Hepatocyte (in vitro differentiated cells): ENCODE measurements around the gene KRTAP19-6. TPM values are rescaled to one million over a fixed set of nuclear protein-coding genes. Genes with fewer than 3 reads are reported as not detected.

Source experiments
- DNase-seq: peaks from one replicate; pipeline ENCODE4 v3.0.0-alpha.2; 2016; ENCODE audit warnings: low spot score
- H2AFZ ChIP-seq: fragments of 200-600 bp; sonication (generic); 2 replicates; pipeline ENCODE4 v1.6.0; 2016; ENCODE audit warnings: antibody characterized with exemption, mild to moderate bottlenecking
- H3K27ac ChIP-seq: fragments of 200-600 bp; sonication (generic); 2 replicates; pipeline ENCODE4 v1.5.1; 2016; ENCODE audit warnings: mild to moderate bottlenecking
- H3K27me3 ChIP-seq: fragments of 200-600 bp; sonication (generic); 2 replicates; pipeline ENCODE4 v1.6.1; 2016
- H3K36me3 ChIP-seq: fragments of 200-600 bp; sonication (generic); replicated peaks from 2 replicates; pipeline ENCODE4 v1.5.1; 2016; ENCODE audit warnings: low read depth; ENCODE audit not compliant: insufficient read depth
- H3K4me1 ChIP-seq: fragments of 200-600 bp; sonication (generic); 2 replicates; pipeline ENCODE4 v1.5.1; 2016; ENCODE audit warnings: mild to moderate bottlenecking, moderate library complexity; ENCODE audit not compliant: insufficient read depth
- H3K4me2 ChIP-seq: fragments of 200-600 bp; sonication (generic); 2 replicates; pipeline ENCODE4 v1.6.0; 2016
- H3K4me3 ChIP-seq: fragments of 200-600 bp; sonication (generic); 2 replicates; pipeline ENCODE4 v1.5.1; 2016; ENCODE audit warnings: mild to moderate bottlenecking
- H3K79me2 ChIP-seq: fragments of 200-600 bp; sonication (generic); 2 replicates; pipeline ENCODE4 v1.6.0; 2017; ENCODE audit warnings: mild to moderate bottlenecking
- H3K9me2 ChIP-seq: fragments of 200-600 bp; sonication (generic); replicated peaks from 2 replicates; pipeline ENCODE4 v1.6.0; 2017; ENCODE audit warnings: mild to moderate bottlenecking; ENCODE audit not compliant: insufficient read depth
- H3K9me3 ChIP-seq: fragments of 200-600 bp; sonication (generic); 2 replicates; pipeline ENCODE4 v1.5.1; 2016; ENCODE audit warnings: low read depth, mild to moderate bottlenecking
- H4K20me1 ChIP-seq: fragments of 200-600 bp; sonication (generic); 2 replicates; pipeline ENCODE4 v1.6.0; 2016; ENCODE audit warnings: mild to moderate bottlenecking; ENCODE audit not compliant: insufficient read depth, poor library complexity, severe bottlenecking
- EZH2 ChIP-seq: fragments of 200-600 bp; sonication (generic); IDR thresholded peaks from 2 replicates; pipeline ENCODE4 v1.6.1; 2016; ENCODE audit warnings: antibody characterized with exemption, mild to moderate bottlenecking, borderline replicate concordance
- EZH2phosphoT487 ChIP-seq: fragments of 200-600 bp; sonication (generic); IDR thresholded peaks from one replicate; pipeline ENCODE4 v1.6.1; 2018; ENCODE audit warnings: antibody characterized with exemption, mild to moderate bottlenecking, low read depth, moderate library complexity; ENCODE audit not compliant: unreplicated experiment, severe bottlenecking
- WGBS: methylation state at CpG from one replicate; pipeline ENCODE4 v1.1.6; 2016; ENCODE audit warnings: low lambda C conversion rate; ENCODE audit errors: missing lambda C conversion rate; 5-methylcytosine and 5-hydroxymethylcytosine counted together
- polyA plus RNA-seq: library from polyadenylated mRNA; unstranded; fragments of >200 nt; fragmentation: Nextera tagmentation; extraction: Ambion mirVana; gene quantifications from 2 replicates; pipeline ENCODE4 v1.2.1, GENCODE V29; 2016
- total RNA-seq: library from RNA; depleted of rRNA; stranded (reverse); fragments of >200 nt; gene quantifications from 2 replicates; pipeline ENCODE4 v1.2.3, GENCODE V29; 2014
- TF ChIP-seq, protein P1 (sequence below): fragments of 200-600 bp; sonication (generic); IDR thresholded peaks from 2 replicates; pipeline ENCODE4 v1.5.1; 2016; ENCODE audit warnings: antibody characterized with exemption, mild to moderate bottlenecking; ENCODE audit not compliant: poor library complexity

KRTAP19-6 gene
- total and polyA plus RNA-seq, 2 experiments from 2014 or later = not detected

DNA sequence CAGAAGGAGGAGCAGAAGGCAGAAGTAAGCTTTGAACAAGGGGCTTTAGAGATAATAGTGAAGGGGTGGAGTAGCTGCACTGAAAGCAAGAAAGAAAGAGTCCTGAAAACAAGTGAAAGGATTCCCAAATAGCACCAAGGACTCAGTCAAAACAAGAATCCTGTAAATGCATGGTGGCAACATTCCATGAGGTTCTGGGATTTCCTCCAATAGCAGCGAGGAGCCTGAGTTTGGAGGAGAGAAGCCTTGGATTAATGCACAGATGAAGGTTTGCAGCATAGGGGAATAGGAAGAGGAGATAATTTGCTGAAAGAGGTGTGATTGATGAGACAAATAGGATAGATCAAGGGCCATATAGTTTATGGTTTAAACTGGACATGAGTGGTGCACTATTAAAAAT is 37.7 kb upstream of the KRTAP19-6 start:
- Histone ChIP-seq H3K9me2 (no peaks in the 10 kb centered on the region), H3K9me3 (no peaks in the 10 kb centered on the region), H3K4me2 (no peak overlapping the region), H3K79me2 (no peaks in the 10 kb centered on the region), H3K4me3 (no peak overlapping the region), H3K27me3 (no peaks in the 10 kb centered on the region), H3K4me1 (no peaks in the 10 kb centered on the region), H4K20me1 (no peaks in the 10 kb centered on the region), H3K27ac (no peak overlapping the region), H3K36me3 (no peaks in the 10 kb centered on the region), H2AFZ (no peak overlapping the region)
- WGBS = 80% methylated on average over 1 of the region's 1 CpG
- TF ChIP-seq EZH2phosphoT487 = no peak
- TF ChIP-seq, protein P1, sequence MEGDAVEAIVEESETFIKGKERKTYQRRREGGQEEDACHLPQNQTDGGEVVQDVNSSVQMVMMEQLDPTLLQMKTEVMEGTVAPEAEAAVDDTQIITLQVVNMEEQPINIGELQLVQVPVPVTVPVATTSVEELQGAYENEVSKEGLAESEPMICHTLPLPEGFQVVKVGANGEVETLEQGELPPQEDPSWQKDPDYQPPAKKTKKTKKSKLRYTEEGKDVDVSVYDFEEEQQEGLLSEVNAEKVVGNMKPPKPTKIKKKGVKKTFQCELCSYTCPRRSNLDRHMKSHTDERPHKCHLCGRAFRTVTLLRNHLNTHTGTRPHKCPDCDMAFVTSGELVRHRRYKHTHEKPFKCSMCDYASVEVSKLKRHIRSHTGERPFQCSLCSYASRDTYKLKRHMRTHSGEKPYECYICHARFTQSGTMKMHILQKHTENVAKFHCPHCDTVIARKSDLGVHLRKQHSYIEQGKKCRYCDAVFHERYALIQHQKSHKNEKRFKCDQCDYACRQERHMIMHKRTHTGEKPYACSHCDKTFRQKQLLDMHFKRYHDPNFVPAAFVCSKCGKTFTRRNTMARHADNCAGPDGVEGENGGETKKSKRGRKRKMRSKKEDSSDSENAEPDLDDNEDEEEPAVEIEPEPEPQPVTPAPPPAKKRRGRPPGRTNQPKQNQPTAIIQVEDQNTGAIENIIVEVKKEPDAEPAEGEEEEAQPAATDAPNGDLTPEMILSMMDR = no peak
- no peak for TF ChIP-seq EZH2
- no peak for DNase-seq

DNA sequence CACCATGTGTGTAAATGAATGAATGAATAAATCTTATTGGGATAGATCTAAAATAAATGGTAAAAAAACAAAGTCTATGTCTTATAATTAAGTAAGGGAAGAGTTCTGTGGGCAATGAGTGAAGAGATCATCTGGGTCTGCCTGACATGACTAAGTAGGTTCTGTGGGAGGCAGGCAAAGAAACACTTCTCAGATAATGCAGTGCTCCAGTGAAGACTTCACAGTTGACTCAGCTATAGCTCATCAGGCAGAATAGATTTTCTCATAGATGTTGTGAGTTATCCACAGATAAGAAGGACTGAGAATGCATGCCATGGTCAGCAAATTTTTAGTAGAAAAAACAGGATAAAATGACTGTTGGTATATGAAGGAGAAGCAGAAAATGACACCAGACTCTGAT is 36.1 kb upstream of the KRTAP19-6 start:
- no peaks in the 10 kb centered on the region for H3K27me3 ChIP-seq
- DNase-seq = no peak
- no peak overlapping the region for H3K27ac ChIP-seq
- no peaks in the 10 kb centered on the region for H3K36me3 ChIP-seq
- H3K9me2 ChIP-seq = no peaks in the 10 kb centered on the region
- no peaks in the 10 kb centered on the region for H3K4me1 ChIP-seq
- no peaks in the 10 kb centered on the region for H4K20me1 ChIP-seq
- H2AFZ ChIP-seq = no peak overlapping the region
- no peaks in the 10 kb centered on the region for H3K79me2 ChIP-seq
- H3K9me3 ChIP-seq = no peaks in the 10 kb centered on the region
- H3K4me3 ChIP-seq = no peak overlapping the region
- TF ChIP-seq, protein P1 = no peak
- TF ChIP-seq EZH2phosphoT487 = no peak
- TF ChIP-seq EZH2 = no peak
- no peak overlapping the region for H3K4me2 ChIP-seq

DNA sequence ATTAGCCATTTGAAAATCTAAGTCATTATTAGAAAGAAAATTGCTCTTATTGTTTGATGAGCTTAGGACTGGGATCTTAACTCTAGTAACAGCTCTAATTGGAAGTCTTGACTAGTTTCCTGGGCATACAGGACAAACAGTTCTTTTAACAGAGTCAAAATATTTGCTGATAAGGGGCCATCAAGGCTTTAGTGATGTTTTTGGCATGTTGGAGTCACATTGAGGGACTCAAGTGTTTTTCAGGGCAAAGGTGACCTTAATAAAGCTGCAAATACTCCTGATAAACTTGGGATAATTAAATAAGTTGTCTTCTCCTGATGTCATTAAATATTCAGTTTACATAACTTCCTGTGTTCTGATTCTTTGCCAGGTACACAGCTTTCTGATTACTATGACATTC is 26.0 kb upstream of the KRTAP19-6 start:
- Histone ChIP-seq H3K4me1 (no peaks in the 10 kb centered on the region), H3K27me3 (no peaks in the 10 kb centered on the region), H3K9me2 (no peaks in the 10 kb centered on the region), H3K4me2 (no peak overlapping the region), H3K9me3 (no peaks in the 10 kb centered on the region), H3K4me3 (no peak overlapping the region), H4K20me1 (no peaks in the 10 kb centered on the region), H3K36me3 (no peaks in the 10 kb centered on the region), H2AFZ (no peak overlapping the region), H3K27ac (no peak overlapping the region), H3K79me2 (no peaks in the 10 kb centered on the region)
- no peak for DNase-seq
- TF ChIP-seq EZH2 (no peak), EZH2phosphoT487 (no peak)
- TF ChIP-seq, protein P1 = no peak

DNA sequence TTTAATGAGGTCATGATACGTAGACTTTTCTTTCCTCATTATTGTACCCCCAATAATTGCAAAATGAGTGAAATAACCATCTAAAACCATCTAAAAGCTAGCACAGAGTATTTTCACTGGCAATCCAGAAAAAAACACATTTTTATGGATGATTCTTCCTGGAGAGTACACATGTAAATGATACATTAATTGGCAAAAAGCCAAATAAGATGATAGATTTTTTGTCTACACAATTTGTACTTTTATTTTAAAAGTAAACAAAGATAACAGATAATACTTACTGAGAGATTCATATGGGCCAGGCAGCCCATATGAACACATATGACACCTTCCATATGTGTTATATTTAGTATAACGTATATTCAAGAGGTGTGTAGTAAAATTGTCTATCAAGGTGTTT is 22.0 kb upstream of the KRTAP19-6 start:
- DNase-seq = no peak
- no peaks in the 10 kb centered on the region for H3K9me2 ChIP-seq
- no peaks in the 10 kb centered on the region for H3K4me1 ChIP-seq
- H4K20me1 ChIP-seq = no peaks in the 10 kb centered on the region
- H3K36me3 ChIP-seq = no peaks in the 10 kb centered on the region
- no peaks in the 10 kb centered on the region for H3K27me3 ChIP-seq
- TF ChIP-seq, protein P1 = no peak
- TF ChIP-seq EZH2phosphoT487 = no peak
- TF ChIP-seq EZH2 = no peak
- H2AFZ ChIP-seq = no peak overlapping the region
- no peak overlapping the region for H3K4me2 ChIP-seq
- H3K79me2 ChIP-seq = no peaks in the 10 kb centered on the region
- H3K27ac ChIP-seq = no peak overlapping the region
- H3K9me3 ChIP-seq = no peaks in the 10 kb centered on the region
- 81% methylated on average over 2 of the region's 2 CpGs for whole genome bisulfite sequencing
- H3K4me3 ChIP-seq = no peak overlapping the region
